IPS-18c (cell line): ENCODE data around the gene ARL5B.
"Not testable (repeated sequence)": the region's sequence is repeated elsewhere in the genome, so short reads cannot be mapped to it uniquely, and the experiment has no call there.

Source experiments
- H3K4me3 ChIP-seq: 2 replicates; pipeline ENCODE4 v1.7.0; 2013; ENCODE audit warnings: low read depth, mild to moderate bottlenecking, low read length, moderate library complexity; ENCODE audit not compliant: insufficient read depth
- H3K9me3 ChIP-seq: one replicate; pipeline ENCODE4 v1.6.1; 2013; ENCODE audit warnings: mild to moderate bottlenecking, low read length, moderate library complexity; ENCODE audit not compliant: control insufficient read depth, insufficient read depth

ARL5B gene

GRCh38 chr10:18659125-18659818 is at the start of gene ARL5B:
Gene ARL5B, plus strand, starts transcription at chr10:18659431. Its CDS starts 207 bp downstream, at chr10:18659638.
- Histone ChIP-seq H3K4me3 (peak within 1 kb of the TSS; percentile 97), H3K9me3 (no peaks in the 10 kb centered on the region)

- Histone ChIP-seq H3K4me3 (no peak overlapping the region), H3K9me3 (no peaks in the 10 kb centered on the region)
Observed at GRCh38 chr10:18610517-18610916, 48.7 kb upstream of the ARL5B start.

GRCh38 chr10:18611168-18611567 is 48.1 kb upstream of the ARL5B start:
- Histone ChIP-seq H3K9me3 (no peaks in the 10 kb centered on the region), H3K4me3 (no peak overlapping the region)

GRCh38 chr10:18615618-18616017 is 43.6 kb upstream of the ARL5B start:
- no peaks in the 10 kb centered on the region for H3K9me3 ChIP-seq
- no peak overlapping the region for H3K4me3 ChIP-seq

- H3K9me3 ChIP-seq = no peaks in the 10 kb centered on the region
- no peak overlapping the region for H3K4me3 ChIP-seq
Observed at GRCh38 chr10:18616337-18616736, 42.9 kb upstream of the ARL5B start.

- H3K4me3 ChIP-seq = no peak overlapping the region
Observed at GRCh38 chr10:18619016-18619415, 40.2 kb upstream of the ARL5B start.

GRCh38 chr10:18620856-18621255 is 38.4 kb upstream of the ARL5B start:
- H3K4me3 ChIP-seq = no peak overlapping the region
- no peaks in the 10 kb centered on the region for H3K9me3 ChIP-seq

More at GRCh38 chr10:18619016-18619415, 40.2 kb upstream of the ARL5B start:
- H3K9me3 ChIP-seq = no peaks in the 10 kb centered on the region

GRCh38 chr10:18623671-18624070 is 35.6 kb upstream of the ARL5B start:
- H3K9me3 ChIP-seq, H3K4me3 ChIP-seq: not testable (repeated sequence)

GRCh38 chr10:18625886-18626285 is 33.3 kb upstream of the ARL5B start:
- no peak overlapping the region for H3K4me3 ChIP-seq

GRCh38 chr10:18627452-18628018 is 31.7 kb upstream of the ARL5B start:
- not testable (repeated sequence) for H3K9me3 ChIP-seq
- H3K4me3 ChIP-seq = peak overlapping the region; percentile 39; the same call in 1 of the 2 replicates

More at GRCh38 chr10:18625886-18626285, 33.3 kb upstream of the ARL5B start:
- H3K9me3 ChIP-seq = no peaks in the 10 kb centered on the region

GRCh38 chr10:18632500-18632899 is 26.7 kb upstream of the ARL5B start:
- not testable (repeated sequence) for H3K9me3 ChIP-seq, H3K4me3 ChIP-seq

- no peak overlapping the region for H3K4me3 ChIP-seq
- H3K9me3 ChIP-seq = no peaks in the 10 kb centered on the region
Observed at GRCh38 chr10:18635995-18636394, 23.2 kb upstream of the ARL5B start.

- H3K9me3 ChIP-seq, H3K4me3 ChIP-seq: not testable (repeated sequence)
Observed at GRCh38 chr10:18637400-18637799, 21.8 kb upstream of the ARL5B start.

- H3K4me3 ChIP-seq, H3K9me3 ChIP-seq: not testable (repeated sequence)
Observed at GRCh38 chr10:18639719-18640118, 19.5 kb upstream of the ARL5B start.

- H3K4me3 ChIP-seq = no peak overlapping the region
Observed at GRCh38 chr10:18647151-18647550, 12.1 kb upstream of the ARL5B start.

GRCh38 chr10:18647945-18648344 is 11.3 kb upstream of the ARL5B start:
- Histone ChIP-seq H3K9me3 (no peaks in the 10 kb centered on the region), H3K4me3 (no peak overlapping the region)

More at GRCh38 chr10:18647151-18647550, 12.1 kb upstream of the ARL5B start:
- no peaks in the 10 kb centered on the region for H3K9me3 ChIP-seq

GRCh38 chr10:18649364-18649959 is 9.8 kb upstream of the ARL5B start:
- Histone ChIP-seq H3K4me3 (no peak overlapping the region), H3K9me3 (no peaks in the 10 kb centered on the region)

- peak overlapping the region; percentile 83 for H3K4me3 ChIP-seq
Observed at GRCh38 chr10:18650404-18650997, 8.7 kb upstream of the ARL5B start.

More at GRCh38 chr10:18650404-18650997, 8.7 kb upstream of the ARL5B start:
- no peaks in the 10 kb centered on the region for H3K9me3 ChIP-seq
